Urothelium cell line (cell line): ENCODE measurements around the gene GALC.
A peak's percentile ranks its signal among the peaks of the same experiment; 100 is the strongest.

Experiments
- DNase-seq: peaks from one replicate; pipeline ENCODE4 v3.0.0; 2011; ENCODE audit warnings: low spot score, mixed read lengths
- FAIRE-seq: peaks from 2 replicates; lab custom pipeline; 2011; peaks lifted over from hg19 to GRCh38; lab: Jason Lieb, UNC

GALC gene

GRCh38 chr14:88008039-88008742 is 15.2 kb upstream of the GALC start:
- no peak for DNase-seq
- no peak for FAIRE-seq

- FAIRE-seq (no peak), DNase-seq (no peak)
Measured at GRCh38 chr14:88007608-88008007, 14.6 kb upstream of the GALC start.

DNA sequence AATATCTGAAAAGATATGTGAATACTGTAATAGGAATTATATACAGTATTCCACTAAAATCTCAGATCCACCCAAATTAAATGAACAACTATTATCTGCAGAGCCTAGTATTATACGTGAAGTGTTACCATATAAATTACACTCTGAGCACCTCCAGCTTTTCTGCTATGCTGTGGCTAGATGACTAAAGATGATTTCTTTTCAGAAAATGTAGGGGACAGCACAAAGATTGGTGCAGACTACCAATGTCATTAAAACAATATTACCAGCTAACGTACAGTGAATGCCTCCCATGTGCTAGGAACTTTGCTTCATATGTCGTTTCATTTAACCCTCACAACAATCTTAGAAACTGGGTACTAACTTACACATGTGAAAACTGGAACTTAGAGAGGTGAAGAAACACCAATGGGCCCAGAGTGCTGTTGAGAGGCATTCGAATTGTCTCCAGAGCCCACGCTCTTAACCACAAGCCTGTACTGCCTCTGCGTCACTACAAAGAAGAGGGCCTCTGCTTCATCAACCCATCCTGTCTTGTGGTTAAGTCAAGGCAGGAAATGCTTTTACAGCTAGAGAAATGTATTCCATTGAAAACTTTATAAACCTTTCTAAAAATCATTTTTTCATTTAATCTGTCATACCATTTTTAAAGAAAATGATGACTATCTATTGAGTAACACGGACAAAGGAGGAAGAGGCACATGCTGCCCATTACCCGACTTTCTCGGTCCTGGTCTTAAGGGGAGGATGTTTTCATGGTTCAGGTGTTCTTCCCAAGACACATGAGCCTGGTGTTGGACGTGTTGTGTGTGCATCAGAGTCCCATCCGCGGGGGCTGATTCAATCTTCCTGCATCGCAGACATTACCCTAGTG is 13.2 kb upstream of the GALC start:
- DNase-seq (peak; percentile 54), FAIRE-seq (no peak)

- DNase-seq (no peak), FAIRE-seq (no peak)
Measured at GRCh38 chr14:88005050-88005481, 12.1 kb upstream of the GALC start, which contains the start of gene GPR65. TSS of gene GPR65 (plus strand) at chr14:88005135. CDS start at chr14:88010848, 5,713 bp downstream.

GRCh38 chr14:88004506-88005036 is 11.6 kb upstream of the GALC start:
- DNase-seq (no peak), FAIRE-seq (no peak)

GRCh38 chr14:88003425-88003824 is 10.4 kb upstream of the GALC start:
- FAIRE-seq (no peak), DNase-seq (no peak)

- FAIRE-seq = no peak
Measured at GRCh38 chr14:88002421-88003075, 9.6 kb upstream of the GALC start.

DNA sequence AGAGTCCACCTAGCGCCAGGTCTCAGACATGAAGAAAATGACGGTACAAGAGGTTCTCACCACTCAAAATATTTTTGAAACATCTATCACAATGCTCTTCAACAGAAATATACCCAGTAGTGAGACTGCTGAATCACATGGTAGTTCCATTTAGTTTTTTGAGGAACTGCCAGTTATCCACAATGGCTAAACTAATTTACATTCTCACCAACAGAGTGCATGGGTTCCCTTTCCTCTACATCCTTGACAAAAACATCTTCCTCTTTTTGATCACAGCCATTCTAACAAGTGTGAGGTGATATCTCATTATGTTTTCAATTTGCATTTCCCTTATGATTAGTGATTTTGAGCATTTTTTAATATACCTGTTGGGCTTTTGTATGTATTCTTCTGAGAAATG is 6.3 kb upstream of the GALC start:
- FAIRE-seq (no peak), DNase-seq (no peak)

More at GRCh38 chr14:88002421-88003075, 9.6 kb upstream of the GALC start:
- DNase-seq = no peak

DNA sequence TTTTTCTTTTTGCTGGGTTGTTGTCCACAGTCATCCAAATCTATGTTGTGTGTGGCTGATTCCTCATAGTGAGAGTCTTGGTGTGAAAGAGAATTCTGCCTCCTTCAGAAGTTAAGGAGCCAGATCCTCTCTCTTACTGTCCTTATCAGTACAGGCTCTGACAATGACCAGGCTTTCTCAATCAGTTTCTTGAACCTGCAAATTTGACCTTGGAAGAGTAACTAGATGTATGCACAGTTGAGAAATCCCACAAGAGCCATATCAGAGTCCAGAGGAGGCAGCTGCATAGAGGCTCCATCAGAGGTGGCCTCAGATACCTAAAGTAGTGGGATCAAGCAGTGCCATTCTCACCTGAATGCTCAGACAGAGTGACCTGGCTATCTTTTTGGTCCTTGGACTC is 5.5 kb upstream of the GALC start:
- FAIRE-seq (no peak), DNase-seq (no peak)

GRCh38 chr14:87996291-87996592 is 3.3 kb upstream of the GALC start:
- DNase-seq = no peak
- no peak for FAIRE-seq

DNA sequence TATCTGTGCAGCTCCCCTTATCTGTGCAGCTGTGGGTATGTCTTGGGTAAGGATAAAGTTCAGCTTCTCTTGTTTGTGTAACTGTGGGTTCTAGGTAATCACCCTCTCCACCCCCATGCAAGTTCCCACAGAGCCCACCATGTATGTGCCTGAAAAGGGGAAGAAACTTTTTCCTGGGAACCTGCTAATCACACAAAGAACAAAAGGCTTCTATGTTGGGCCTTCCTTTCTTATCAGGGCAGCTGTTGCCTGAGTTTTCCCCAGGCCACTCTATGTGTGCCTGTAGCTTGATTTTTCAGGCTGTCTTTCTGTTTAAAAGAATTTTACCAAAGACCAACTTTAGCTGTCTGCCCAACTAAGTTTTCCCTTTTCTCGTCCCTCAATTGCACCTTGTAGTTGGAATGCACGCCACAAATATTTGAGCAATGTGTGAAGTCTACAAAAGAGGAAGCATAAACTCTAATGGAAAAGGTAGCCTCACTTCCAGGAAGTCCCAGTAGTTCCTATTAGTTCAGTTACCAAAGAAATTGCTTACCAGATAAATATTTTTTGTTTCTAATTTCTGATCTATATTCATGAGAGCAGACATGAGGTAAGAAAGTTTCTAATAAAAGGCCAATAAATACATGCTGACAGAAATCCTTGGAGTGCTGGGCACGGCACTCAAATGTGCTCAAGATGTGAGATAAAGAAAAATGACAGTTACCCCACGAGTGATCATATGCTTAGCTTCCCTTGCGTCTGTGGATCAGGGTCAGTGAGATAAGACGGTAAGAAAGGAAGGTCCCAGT is 2.7 kb upstream of the GALC start:
- DNase-seq (peak; percentile 20), FAIRE-seq (no peak)

- DNase-seq = no peak
- FAIRE-seq = peak; percentile 88
Measured at GRCh38 chr14:87994974-87995373, 2.0 kb upstream of the GALC start.

DNA sequence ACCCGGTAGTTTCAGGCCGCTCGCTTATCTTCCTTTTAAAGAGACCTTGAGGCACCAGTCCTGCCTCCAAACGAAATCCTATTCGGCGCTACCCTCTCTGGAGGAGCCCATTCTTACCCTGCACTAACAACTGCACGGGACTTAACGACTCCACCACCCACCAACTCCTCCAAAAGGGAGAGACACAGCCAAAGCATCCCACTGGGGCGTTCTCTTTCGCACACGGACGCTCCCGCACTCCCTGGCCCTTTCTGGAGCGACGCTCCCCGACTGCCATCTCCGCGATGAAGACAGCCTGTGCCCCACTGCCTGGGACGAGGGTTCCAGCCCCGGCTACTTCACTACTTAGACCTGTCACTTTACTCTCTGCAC is 650 bp downstream of the GALC start:
- FAIRE-seq (no peak), DNase-seq (no peak)

GRCh38 chr14:87990682-87991081 is 2.3 kb downstream of the GALC start:
- DNase-seq (no peak), FAIRE-seq (peak; percentile 30)

- FAIRE-seq = no peak
- DNase-seq = peak; percentile 32
Measured at GRCh38 chr14:87989956-87990299, 3.1 kb downstream of the GALC start.

GRCh38 chr14:87989221-87989955 is 3.6 kb downstream of the GALC start:
- DNase-seq = no peak

GRCh38 chr14:87979689-87980088 is 13.3 kb downstream of the GALC start:
- no peak for DNase-seq
- no peak for FAIRE-seq

More at GRCh38 chr14:87989221-87989955, 3.6 kb downstream of the GALC start:
- no peak for FAIRE-seq

- no peak for FAIRE-seq
Measured at GRCh38 chr14:87975636-87976035, 17.3 kb downstream of the GALC start.

DNA sequence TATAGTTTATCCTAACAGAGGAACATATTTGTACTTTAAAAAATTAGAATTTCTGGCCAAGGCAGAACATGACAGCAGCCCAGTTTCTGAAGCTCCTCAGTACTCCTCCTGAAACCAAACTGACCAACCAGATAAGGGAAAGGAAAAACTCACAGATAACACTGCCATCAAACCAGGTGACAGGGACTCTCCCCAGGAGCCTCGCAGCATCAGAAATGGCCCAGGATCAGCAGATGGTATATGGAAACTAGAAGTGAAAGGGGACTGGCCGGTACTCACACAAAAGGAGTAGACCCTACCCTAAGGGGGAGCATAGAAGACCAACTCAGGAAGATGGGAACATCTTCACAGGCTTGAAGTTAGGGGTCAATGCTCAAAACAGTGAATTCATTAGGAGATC is 22.0 kb downstream of the GALC start:
- FAIRE-seq = no peak
- no peak for DNase-seq

More at GRCh38 chr14:87975636-87976035, 17.3 kb downstream of the GALC start:
- no peak for DNase-seq

DNA sequence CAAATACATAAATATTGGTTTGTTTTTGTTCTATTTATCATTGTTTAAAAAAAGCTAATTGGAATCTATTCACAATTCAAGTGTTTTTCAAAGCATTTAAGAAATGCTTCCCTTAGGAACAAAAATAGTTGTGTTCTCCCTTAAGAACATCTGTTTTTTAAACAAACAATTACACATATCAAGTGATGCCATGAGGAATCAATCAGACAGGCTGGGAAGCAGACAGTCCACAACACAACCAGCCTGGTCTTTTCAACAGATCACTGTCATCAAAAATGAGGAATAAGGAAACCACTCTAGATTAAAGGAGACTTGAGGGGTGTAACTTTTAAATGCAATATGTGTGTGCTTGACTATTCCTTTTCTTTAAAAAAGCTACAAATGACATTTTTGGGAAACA is 25.5 kb downstream of the GALC start:
- FAIRE-seq (no peak), DNase-seq (no peak)
